SU-DHL-6 (cell line): Measurements from ENCODE around the gene PDE3A.

Source experiments
- H2AFZ ChIP-seq: fragments of 200-600 bp; sonication (generic); 2 replicates; pipeline ENCODE4 v1.6.1; 2014; ENCODE audit warnings: low read depth, mild to moderate bottlenecking, moderate library complexity, mixed read lengths, antibody characterized with exemption, low read length; ENCODE audit not compliant: severe bottlenecking
- H3F3A ChIP-seq: fragments of 200-600 bp; shearing (Covaris generic); 2 replicates; pipeline ENCODE4 v1.6.0; 2016; ENCODE audit warnings: antibody characterized with exemption, mild to moderate bottlenecking; ENCODE audit not compliant: insufficient read depth
- H3K27ac ChIP-seq: fragments of 200-600 bp; sonication (generic); 2 replicates; pipeline ENCODE4 v1.5.1; 2016; ENCODE audit warnings: low read depth, mild to moderate bottlenecking, low read length, moderate library complexity, mixed read lengths
- H3K27me3 ChIP-seq: fragments of 200-600 bp; sonication (generic), shearing (Covaris generic); 2 replicates; pipeline ENCODE4 v1.6.0; 2014; ENCODE audit warnings: mild to moderate bottlenecking, low read length
- H3K36me3 ChIP-seq: fragments of 200-600 bp; sonication (generic); 2 replicates; pipeline ENCODE4 v1.6.1; 2014; ENCODE audit warnings: mild to moderate bottlenecking, low read length, mixed read lengths
- H3K4me2 ChIP-seq: fragments of 300-600, 200-600 bp; shearing (Covaris generic), sonication (generic); 2 replicates; pipeline ENCODE4 v1.6.0; 2014; ENCODE audit warnings: low read length, low read depth, mild to moderate bottlenecking; ENCODE audit not compliant: poor library complexity, severe bottlenecking
- H3K4me3 ChIP-seq: fragments of 200-600 bp; sonication (generic); 2 replicates; pipeline ENCODE4 v1.5.1; 2014; ENCODE audit warnings: antibody characterized with exemption, low read length, mild to moderate bottlenecking, mixed read lengths; ENCODE audit not compliant: insufficient read depth, poor library complexity, severe bottlenecking
- H3K79me2 ChIP-seq: fragments of 200-600 bp; sonication (generic); 2 replicates; pipeline ENCODE4 v1.6.1; 2014; ENCODE audit warnings: mild to moderate bottlenecking, low read length, moderate library complexity; ENCODE audit not compliant: insufficient read depth
- H3K9ac ChIP-seq: fragments of 200-600 bp; sonication (generic); 2 replicates; pipeline ENCODE4 v1.7.0; 2014; ENCODE audit warnings: mild to moderate bottlenecking, low read length
- H3K9me2 ChIP-seq: fragments of 200-600 bp; sonication (generic); replicated peaks from 2 replicates; pipeline ENCODE4 v1.6.1; 2014; ENCODE audit warnings: low read length; ENCODE audit not compliant: insufficient read depth
- H3K9me3 ChIP-seq: fragments of 200-600 bp; sonication (generic); 2 replicates; pipeline ENCODE4 v1.6.1; 2014; ENCODE audit warnings: low read length, mixed read lengths; ENCODE audit not compliant: insufficient read depth
- H4K20me1 ChIP-seq: fragments of 200-600 bp; sonication (generic); 2 replicates; pipeline ENCODE4 v1.6.1; 2014; ENCODE audit warnings: low read depth, mild to moderate bottlenecking, antibody characterized with exemption, low read length, moderate library complexity, mixed read lengths
- CTCF ChIP-seq: fragments of 200-600 bp; sonication (generic); IDR thresholded peaks from one replicate; pipeline ENCODE4 v1.5.1; 2017; ENCODE audit warnings: antibody characterized with exemption, mild to moderate bottlenecking, low read length, moderate library complexity; ENCODE audit not compliant: insufficient read depth, poor library complexity, severe bottlenecking
- EZH2phosphoT487 ChIP-seq: fragments of 200-600 bp; sonication (generic), shearing (Covaris generic); conservative IDR thresholded peaks from 2 replicates; pipeline ENCODE4 v1.6.1; 2018; ENCODE audit warnings: mild to moderate bottlenecking, antibody characterized with exemption, low read length, moderate library complexity, mixed read lengths

Gene PDE3A

GRCh38 chr12:20356048-20356447, 12.3 kb upstream of the PDE3A start:
- no peak for TF ChIP-seq CTCF
- no peak for TF ChIP-seq EZH2phosphoT487
- Histone ChIP-seq H3F3A (no peaks in the 10 kb centered on the region), H3K36me3 (no peaks in the 10 kb centered on the region), H3K4me2 (no peak overlapping the region), H3K9me2 (no peaks in the 10 kb centered on the region), H3K27ac (no peak overlapping the region), H3K4me3 (no peak overlapping the region), H3K9ac (no peak overlapping the region), H3K27me3 (no peaks in the 10 kb centered on the region), H4K20me1 (no peaks in the 10 kb centered on the region), H2AFZ (no peak overlapping the region), H3K9me3 (no peaks in the 10 kb centered on the region), H3K79me2 (no peaks in the 10 kb centered on the region)

- TF ChIP-seq CTCF (no peak), EZH2phosphoT487 (no peak)
- Histone ChIP-seq H4K20me1 (no peaks in the 10 kb centered on the region), H3K27me3 (no peaks in the 10 kb centered on the region), H3K79me2 (no peaks in the 10 kb centered on the region), H3K9ac (no peak overlapping the region), H3K36me3 (no peaks in the 10 kb centered on the region), H3K4me3 (no peak overlapping the region), H3K27ac (no peak overlapping the region), H3K9me2 (no peaks in the 10 kb centered on the region), H3F3A (no peaks in the 10 kb centered on the region), H2AFZ (no peak overlapping the region), H3K9me3 (no peaks in the 10 kb centered on the region), H3K4me2 (no peak overlapping the region)
These were observed 7.9 kb upstream of the PDE3A start for GRCh38 chr12:20360407-20360806.

- Histone ChIP-seq H3F3A (no peaks in the 10 kb centered on the region), H3K4me3 (no peak overlapping the region), H3K79me2 (no peaks in the 10 kb centered on the region), H3K9me2 (no peaks in the 10 kb centered on the region), H2AFZ (no peak overlapping the region), H3K9me3 (no peaks in the 10 kb centered on the region), H3K27me3 (no peaks in the 10 kb centered on the region), H3K9ac (no peak overlapping the region), H3K36me3 (no peaks in the 10 kb centered on the region), H3K27ac (no peak overlapping the region), H4K20me1 (no peaks in the 10 kb centered on the region), H3K4me2 (no peak overlapping the region)
- TF ChIP-seq CTCF: no peak
- no peak for TF ChIP-seq EZH2phosphoT487
These were observed 6.9 kb upstream of the PDE3A start for GRCh38 chr12:20361416-20361815.
